ENCODE measurements around the gene EPHB2. TPM values are rescaled to one million over a fixed set of nuclear protein-coding genes. Genes with fewer than 3 reads are reported as not detected.

The EPHB2 gene
- total and polyA plus RNA-seq, 2 of the 8 experiments (the other 6 are each of a cell fraction or from before 2014, with no cell fraction given) = 15.8 to 17.2 TPM

DNA sequence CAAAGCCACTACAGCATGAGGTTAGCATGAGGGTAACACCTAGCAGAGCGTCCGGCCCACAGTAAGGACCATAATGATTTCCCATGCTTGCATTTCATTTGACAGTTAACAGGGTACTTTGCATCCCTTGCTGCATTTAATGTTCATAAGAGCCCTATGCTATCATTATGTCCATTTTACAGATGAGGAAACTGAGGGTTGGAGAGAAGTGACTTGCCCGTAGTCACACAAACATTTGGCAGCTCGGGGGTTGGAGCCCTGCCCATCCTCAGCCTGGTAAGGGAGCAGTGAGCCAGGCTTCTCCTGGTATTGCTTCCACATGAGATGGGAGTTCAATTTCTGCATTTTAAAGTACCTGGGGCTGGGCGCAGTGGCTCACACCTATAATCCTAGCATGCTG, 16.5 kb upstream of the EPHB2 start:
- H2AK5ac ChIP-seq (ENCODE audit: low read depth, low read length) = no peak overlapping the region
- 89% methylated on average over 5 of the region's 5 CpGs; no CpG with 5 or more reads in 1 of the 2 experiments for WGBS, 2 experiments (ENCODE audit: extremely low coverage in 1 of 2, insufficient coverage in 1 of 2, insufficient read length in 1 of 2, insufficient replicate concordance in 2 of 2, low coverage in 1 of 2, low lambda C conversion rate in 2 of 2, missing lambda C conversion rate in 1 of 2)
- H3K9ac ChIP-seq (replicated peaks in 1 of 4; ENCODE audit: extremely low read depth in 1 of 4, low read depth in 3 of 4, low read length in 3 of 4) = no peak overlapping the region
- H4K20me1 ChIP-seq (replicated peaks in 1 of 2; ENCODE audit: control insufficient read depth in 1 of 2, insufficient read depth in 2 of 2, low read length in 2 of 2) = no peaks in the 10 kb centered on the region
- POLR2A ChIA-PET (ENCODE audit: partially characterized antibody) = no interaction called here
- no peaks in the 10 kb centered on the region for H3K79me1 ChIP-seq (ENCODE audit: low read depth, low read length)
- H3K4ac ChIP-seq (replicated peaks; ENCODE audit: insufficient read length, low read depth, low read length) = no peak overlapping the region
- no peak overlapping the region for H4K8ac ChIP-seq (ENCODE audit: extremely low read depth, insufficient read depth, low read length)
- no peak overlapping the region for H2BK12ac ChIP-seq (ENCODE audit: low read depth, low read length)
- no peak overlapping the region for H3K56ac ChIP-seq (replicated peaks; ENCODE audit: insufficient read length, low read depth, low read length)
- H3K23ac ChIP-seq (ENCODE audit: insufficient read length) = no peak overlapping the region
- no peaks in the 10 kb centered on the region for H3K27me3 ChIP-seq (replicated peaks in 1 of 4; ENCODE audit: control insufficient read depth in 3 of 4, extremely low read depth in 1 of 4, insufficient read depth in 3 of 4, low read length in 3 of 4)
- CTCF ChIA-PET (ENCODE audit: partially characterized antibody) = interaction anchor here (1.1 to 2.2 kb wide), 2 partner anchors 9 to 11 kb away, joined by 4 to 7 read pairs; no protein-coding TSS in a partner anchor
- no peak overlapping the region for H2BK5ac ChIP-seq (ENCODE audit: low read depth, low read length)
- H3K4me2 ChIP-seq (ENCODE audit: insufficient read depth in 1 of 2, low read depth in 2 of 2, low read length in 2 of 2) = no peak overlapping the region
- H3K23me2 ChIP-seq (ENCODE audit: low read depth, low read length) = no peaks in the 10 kb centered on the region
- no peaks in the 10 kb centered on the region for H3K4me1 ChIP-seq (replicated peaks in 1 of 4; ENCODE audit: control insufficient read depth in 3 of 4, insufficient read depth in 4 of 4, low read length in 3 of 4)
- H3K18ac ChIP-seq (ENCODE audit: extremely low read depth, low read length) = no peak overlapping the region
- H3K4me3 ChIP-seq (ENCODE audit: extremely low read depth in 1 of 4, insufficient read depth in 2 of 4, low read depth in 3 of 4, low read length in 4 of 4) = no peak overlapping the region
- DNase-seq (ENCODE audit: low read depth in 1 of 2, low spot score in 2 of 2) = no peak
- H3K27ac ChIP-seq (ENCODE audit: low read depth, low read length) = no peak overlapping the region
- no peak overlapping the region for H4K91ac ChIP-seq (replicated peaks; ENCODE audit: insufficient read length, low read length)
- H2BK20ac ChIP-seq (ENCODE audit: low read length) = no peak overlapping the region
- H2BK120ac ChIP-seq (replicated peaks; ENCODE audit: low read depth, low read length) = no peak overlapping the region
- no peak overlapping the region for H3K14ac ChIP-seq (ENCODE audit: insufficient read length)
- TF ChIP-seq RNF2 (IDR thresholded peaks at IDR 0.05; ENCODE audit: borderline replicate concordance, low read depth, low read length, missing control alignments, poor library complexity, severe bottlenecking) = no peak
- TF ChIP-seq BCL11A (IDR thresholded peaks at IDR 0.05; ENCODE audit: low read depth in 2 of 2, low read length in 2 of 2) = no peak
- no peak for TF ChIP-seq CEBPB (IDR thresholded peaks at IDR 0.05; ENCODE audit: low read depth, low read length)
- no peak for TF ChIP-seq HDAC6 (IDR thresholded peaks at IDR 0.05; ENCODE audit: low read depth, low read length)
- no peak for TF ChIP-seq KDM4A (IDR thresholded peaks at IDR 0.05; ENCODE audit: low read depth, low read length, severe bottlenecking)
- TF ChIP-seq SP2 (IDR thresholded peaks at IDR 0.05; ENCODE audit: low read length) = no peak
- no peak overlapping the region for H4K5ac ChIP-seq (ENCODE audit: insufficient read length, low read depth, low read length)
- H3K36me3 ChIP-seq (ENCODE audit: control insufficient read depth in 2 of 4, insufficient read depth in 4 of 4, low read length in 3 of 4) = no peaks in the 10 kb centered on the region
- H3K79me2 ChIP-seq (ENCODE audit: control insufficient read depth in 1 of 2, insufficient read depth in 2 of 2, low read length in 2 of 2) = no peaks in the 10 kb centered on the region
- H2AFZ ChIP-seq (ENCODE audit: low read length) = no peak overlapping the region
- H3K9me3 ChIP-seq (ENCODE audit: insufficient read depth in 2 of 2, low read depth in 1 of 2, low read length in 1 of 2) = no peaks in the 10 kb centered on the region
- FAIRE-seq = no peak
- no peak overlapping the region for H2BK15ac ChIP-seq (ENCODE audit: low read length)
